Hematopoietic multipotent progenitor cell treated with erythropoietin and hydrocortisone succinate and interleukin-3 and kit ligand, for 17 days (in vitro differentiated cells): ENCODE data around the gene PCDHGC5.

Source experiments
- DNase-seq: peaks from one replicate; pipeline ENCODE4 v3.0.0-alpha.2; 2015; ENCODE audit warnings: low spot score

The PCDHGC5 gene

GRCh38 chr5:141512911-141513626, 24.2 kb downstream of the PCDHGC5 start:
- no peak for DNase-seq

GRCh38 chr5:141513627-141514329, 24.9 kb downstream of the PCDHGC5 start:
- DNase-seq: no peak

- DNase-seq: no peak
Observed at GRCh38 chr5:141514330-141515133, 25.7 kb downstream of the PCDHGC5 start.

GRCh38 chr5:141515141-141515540, 26.3 kb downstream of the PCDHGC5 start:
- DNase-seq: no peak

DNA sequence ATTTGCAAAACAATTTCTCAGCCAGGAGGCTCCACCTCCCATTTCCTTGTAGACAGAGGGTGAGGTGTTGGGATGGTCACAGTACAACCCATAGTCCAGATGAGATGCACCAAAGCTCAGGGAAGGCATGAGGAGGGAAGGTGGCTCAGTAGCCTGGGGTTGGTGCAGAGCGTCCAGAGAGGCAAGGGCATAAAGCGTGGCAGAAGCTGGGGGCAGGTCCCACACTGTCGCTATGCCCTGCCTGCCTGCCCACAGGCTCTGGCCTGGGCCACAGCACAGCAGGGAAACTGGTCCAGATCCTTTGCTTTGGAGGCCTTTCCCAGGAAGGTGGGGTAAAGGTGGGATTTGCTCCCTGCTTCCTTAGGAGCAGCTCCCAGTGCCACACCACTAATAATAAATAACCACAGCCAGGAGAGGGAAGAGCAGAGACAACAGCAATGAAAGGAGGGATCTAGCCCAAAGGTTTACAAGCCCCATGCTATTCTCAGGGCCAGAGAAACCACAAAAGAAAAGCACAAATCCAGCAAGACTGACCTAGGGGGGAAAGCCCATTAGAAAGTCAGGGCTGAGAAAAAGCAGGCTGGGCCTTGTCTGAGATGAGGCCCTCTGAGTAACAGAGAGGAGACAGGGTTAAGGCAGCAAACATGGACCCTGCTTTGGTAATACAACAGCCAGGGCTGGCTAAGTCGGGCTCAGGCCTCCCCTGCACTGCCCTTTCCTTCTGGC, 27.2 kb downstream of the PCDHGC5 start:
- no peak for DNase-seq

- no peak for DNase-seq
Observed at GRCh38 chr5:141516672-141517025, 27.8 kb downstream of the PCDHGC5 start.

DNA sequence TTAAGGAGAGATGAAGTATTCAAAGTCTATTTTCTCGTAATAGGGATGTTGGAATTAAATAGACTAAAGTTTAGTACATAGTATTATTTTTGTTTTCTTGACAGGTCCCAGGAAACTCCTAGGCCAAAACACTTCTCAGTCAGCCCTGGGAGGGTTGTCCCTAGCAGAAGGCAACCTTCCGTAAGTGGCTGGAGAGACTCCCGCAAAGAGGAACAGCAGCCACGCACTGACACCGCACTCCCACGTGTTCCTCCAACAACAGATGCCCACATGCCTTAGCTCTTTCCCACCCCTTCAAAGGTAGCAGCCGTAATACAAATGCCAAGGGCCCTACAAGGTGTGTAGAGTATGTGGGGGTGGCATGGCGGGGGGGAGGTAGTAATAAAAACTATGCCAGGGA, 28.4 kb downstream of the PCDHGC5 start:
- no peak for DNase-seq

DNA sequence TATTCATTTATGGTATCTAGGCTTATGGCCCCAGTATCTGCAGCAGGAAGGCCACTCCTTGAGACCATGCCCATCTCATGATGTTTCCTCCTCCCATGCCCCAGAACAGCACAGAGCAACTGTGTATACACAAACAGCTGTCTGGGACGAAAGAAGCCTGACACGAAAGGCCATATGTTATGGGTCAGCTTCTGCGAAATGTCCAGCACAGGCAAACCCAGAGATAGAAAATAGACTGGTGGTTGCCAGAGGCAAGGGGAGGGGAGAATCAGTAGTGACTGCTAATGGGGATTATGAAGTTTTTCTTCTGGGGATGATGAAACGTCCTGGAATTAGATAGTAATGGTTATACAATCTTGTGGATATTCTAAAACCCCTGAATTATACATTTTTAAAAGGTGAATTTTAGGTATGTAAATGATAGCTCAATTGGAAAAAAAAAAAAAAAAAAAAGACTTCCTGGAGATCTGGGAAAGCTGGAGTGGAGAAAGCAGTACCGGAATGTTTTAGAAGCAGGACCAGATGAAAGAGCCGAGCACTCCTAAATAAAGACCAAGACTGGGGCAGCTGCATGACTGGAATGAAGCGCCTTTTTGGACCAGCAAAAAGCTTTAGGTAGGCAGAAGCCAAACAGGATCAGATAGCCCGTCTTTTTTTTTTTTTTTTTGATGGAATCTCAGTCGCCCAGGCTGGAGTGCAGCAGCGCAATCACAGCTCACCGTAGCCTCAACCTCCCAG, 29.2 kb downstream of the PCDHGC5 start:
- DNase-seq: no peak

GRCh38 chr5:141518618-141519015, 29.7 kb downstream of the PCDHGC5 start:
- no peak for DNase-seq

DNA sequence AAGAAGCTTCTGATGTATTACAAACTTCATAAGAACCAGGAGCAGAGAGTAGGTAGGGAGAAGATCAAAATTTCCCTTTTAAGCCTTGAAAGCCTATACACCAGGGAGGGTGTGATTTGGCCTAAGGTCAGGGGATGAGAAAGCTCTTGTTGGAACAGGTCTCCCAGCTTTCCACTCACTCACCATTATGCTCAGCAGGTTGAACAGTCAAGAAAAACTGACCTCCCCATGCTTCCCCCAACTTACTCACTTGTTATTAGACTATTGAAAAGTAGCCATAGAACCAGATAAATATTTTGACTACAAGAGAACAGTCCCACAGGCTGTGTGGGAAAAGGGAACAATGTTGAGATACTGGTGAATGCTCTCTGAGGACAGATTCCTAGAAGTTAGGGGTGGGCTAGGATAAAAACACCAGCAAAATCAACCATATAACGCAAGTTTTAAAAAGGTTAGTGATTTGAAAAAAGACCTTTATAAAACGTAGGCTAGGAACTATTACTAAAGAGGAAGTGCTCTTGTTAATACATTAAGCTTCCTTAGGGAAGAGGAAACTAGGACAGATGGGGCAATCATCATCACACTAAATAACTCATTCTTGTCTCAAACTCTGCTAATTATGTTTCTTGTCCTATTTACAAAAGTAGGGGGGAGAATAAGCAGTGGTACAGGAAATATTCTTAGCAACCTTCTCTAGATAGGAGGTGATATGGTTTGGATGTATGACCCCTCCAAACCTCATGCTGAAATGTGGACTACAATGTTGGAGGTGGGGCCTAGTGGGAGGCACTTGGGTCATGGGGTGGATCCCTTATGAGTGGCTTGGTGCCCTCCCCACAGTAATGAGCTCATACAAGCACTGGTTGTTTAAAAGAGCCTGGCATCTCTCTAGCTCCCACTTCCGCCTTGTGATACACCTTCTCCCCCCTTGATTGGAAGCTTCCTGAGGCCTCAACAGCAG, 31.0 kb downstream of the PCDHGC5 start:
- DNase-seq: no peak

DNA sequence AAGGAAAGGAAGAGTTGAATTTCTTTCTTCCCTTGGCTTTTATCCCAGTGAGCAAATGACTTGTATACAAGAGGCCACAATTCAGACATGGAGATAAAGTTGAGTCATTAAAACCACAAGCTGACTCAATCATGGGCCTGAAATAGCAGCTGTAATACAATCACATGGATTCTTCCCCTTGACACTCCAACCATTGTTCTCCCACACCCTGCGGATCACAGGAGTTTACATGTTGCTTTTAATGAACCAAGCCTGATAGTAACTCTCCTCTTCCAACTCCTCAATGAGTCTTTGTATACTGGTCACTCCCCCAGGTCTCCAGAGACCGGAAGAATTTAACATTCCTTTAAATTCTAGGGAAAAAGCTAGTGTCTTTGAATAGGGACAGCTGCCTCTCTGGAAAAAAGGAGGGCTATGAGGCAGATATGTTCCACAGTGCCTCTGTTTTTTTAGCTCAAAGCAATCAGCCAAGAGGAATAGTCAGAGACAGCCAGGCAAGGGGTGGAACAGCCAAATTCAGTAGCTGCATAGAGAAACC, 32.4 kb downstream of the PCDHGC5 start:
- DNase-seq: no peak

DNA sequence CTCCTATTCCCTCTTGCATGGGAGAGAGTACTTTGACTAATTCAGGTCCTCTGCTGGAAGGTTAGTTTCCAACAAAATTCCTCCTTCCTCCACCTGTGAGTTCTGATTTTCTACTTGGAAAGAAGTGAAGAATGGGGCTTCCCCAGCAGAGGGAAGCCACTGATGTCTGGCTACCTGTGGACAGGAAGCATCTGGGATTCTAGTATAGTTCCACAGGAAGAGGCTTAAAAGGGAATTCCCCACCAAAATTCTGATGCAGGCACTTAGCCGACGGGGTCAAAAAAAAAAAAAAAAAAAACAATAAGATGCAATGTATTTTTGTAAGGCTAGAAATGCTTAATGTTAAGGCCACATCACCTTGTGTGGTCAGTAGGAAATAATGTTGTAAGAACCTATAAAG, 33.4 kb downstream of the PCDHGC5 start:
- DNase-seq: no peak

GRCh38 chr5:141523991-141524390, 35.1 kb downstream of the PCDHGC5 start:
- DNase-seq: no peak

DNA sequence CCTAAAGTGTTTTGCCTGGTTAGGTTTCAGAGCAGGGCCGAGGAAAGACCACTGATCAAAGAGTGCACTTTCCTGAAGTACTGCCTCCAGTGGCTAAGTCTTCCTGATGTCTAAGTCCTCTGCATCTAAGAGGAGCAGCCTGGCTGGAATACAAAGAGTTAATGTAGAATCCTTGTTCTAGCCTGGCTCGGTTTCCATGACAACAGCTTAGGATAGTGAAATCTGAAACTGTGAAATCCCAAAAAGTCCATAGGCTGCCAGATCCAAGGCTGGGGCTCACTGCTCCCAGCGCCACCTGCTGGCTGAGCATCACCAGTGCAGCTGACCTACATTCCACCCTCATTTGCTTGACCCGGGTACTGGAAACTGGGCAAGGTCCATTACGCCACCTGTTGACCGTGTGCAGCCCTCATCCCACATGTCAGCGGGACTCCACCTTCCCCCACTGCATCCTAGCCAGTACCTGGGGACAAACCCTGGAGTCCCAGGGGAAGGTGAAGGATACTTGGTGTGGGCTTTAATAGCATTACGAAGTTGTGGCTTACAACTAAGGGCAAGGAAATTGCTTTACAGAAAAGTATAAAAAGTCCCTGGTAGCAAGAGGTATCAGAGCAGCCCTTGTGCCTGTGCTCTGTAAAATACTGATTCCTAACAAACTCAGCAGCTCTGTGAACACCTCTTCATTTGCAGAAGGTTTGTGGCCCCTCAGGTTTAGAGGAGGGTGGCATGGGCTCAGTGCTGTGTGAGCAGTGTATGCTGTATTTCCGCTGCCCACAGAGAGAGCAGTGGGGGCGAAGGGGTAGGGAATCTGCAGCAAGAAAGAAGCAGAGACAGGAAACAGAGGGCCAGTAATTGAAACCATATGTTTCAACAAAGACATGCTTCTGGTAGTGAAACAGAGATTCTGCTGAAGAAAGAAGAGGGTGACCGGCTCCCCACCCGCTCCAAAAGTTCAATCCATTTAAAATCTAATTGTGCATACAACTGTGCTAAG, 36.0 kb downstream of the PCDHGC5 start:
- DNase-seq: peak; percentile 86

DNA sequence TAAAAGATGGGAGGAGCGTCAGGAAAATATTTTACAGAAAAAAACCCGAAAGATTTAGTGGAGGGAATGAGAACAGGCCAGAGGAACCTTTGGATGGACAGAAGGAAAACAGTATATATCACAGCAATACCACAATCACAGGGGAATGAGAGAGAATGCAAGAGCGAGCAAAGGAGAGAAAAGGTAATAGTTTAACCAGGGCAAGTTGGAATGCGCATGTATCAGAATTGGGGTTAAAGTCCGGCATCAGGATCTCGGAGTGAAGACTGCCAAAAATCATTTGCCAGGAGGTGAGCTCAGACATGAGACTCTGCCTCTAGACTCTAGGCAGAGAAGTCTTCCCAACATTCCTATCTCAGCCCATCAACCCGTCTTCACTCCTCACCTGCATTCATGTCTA, 36.8 kb downstream of the PCDHGC5 start:
- DNase-seq: no peak

- no peak for DNase-seq
Observed at GRCh38 chr5:141527426-141527825, 38.5 kb downstream of the PCDHGC5 start.

- DNase-seq: no peak
Observed at GRCh38 chr5:141528291-141528984, 39.6 kb downstream of the PCDHGC5 start.

DNA sequence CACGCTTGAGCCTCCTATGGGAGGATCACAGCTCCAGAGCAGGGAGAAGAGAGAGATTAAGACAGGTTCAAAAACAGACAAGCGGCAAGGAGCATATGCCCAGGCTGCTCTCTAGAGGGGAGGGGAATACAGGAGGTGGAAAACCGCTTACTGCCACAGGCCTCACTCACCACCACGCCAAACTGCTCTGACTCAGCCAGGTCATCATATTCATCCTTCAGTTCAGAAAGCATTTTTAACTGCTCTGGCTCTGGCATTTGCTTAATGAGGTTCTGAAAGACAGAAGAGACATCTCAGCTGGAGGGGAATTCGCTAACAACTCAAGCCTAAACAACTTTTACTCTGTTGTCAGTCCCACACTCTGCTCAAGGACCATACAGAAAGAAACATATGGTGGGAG, 40.1 kb downstream of the PCDHGC5 start:
- DNase-seq: no peak
